Gastroesophageal sphincter (tissue), 2 donors: ENCODE measurements around the gene ST3GAL6.

Experiments used
- EP300 ChIP-seq: sonication (generic); formaldehyde crosslinking; IDR thresholded peaks from one replicate; pipeline ENCODE4 v1.6.1; 2017; ENCODE audit warnings: antibody characterized with exemption, mild to moderate bottlenecking
- POLR2A ChIP-seq, 2 donors: fragments of 450-650 bp; IDR thresholded peaks; one replicate each; pipeline ENCODE4 v1.6.1; 2017; ENCODE audit warnings: antibody characterized with exemption in 2 of 2, mild to moderate bottlenecking in 2 of 2, moderate library complexity in 1 of 2

GRCh38 chr3:98722389-98722788 is 40.8 kb upstream of the ST3GAL6 start:
- TF ChIP-seq EP300 = no peak
- no peak for TF ChIP-seq POLR2A (IDR thresholded peaks at IDR 0.05)
